ENCODE results near the gene S100PBP. TPM values are rescaled to one million over a fixed set of nuclear protein-coding genes. Genes with fewer than 3 reads are reported as not detected.
A peak's percentile ranks its signal among the peaks of the same experiment; 100 is the strongest.

Gene S100PBP
- total RNA-seq, 1 donor from 2014 or later, result 62.9 TPM

DNA sequence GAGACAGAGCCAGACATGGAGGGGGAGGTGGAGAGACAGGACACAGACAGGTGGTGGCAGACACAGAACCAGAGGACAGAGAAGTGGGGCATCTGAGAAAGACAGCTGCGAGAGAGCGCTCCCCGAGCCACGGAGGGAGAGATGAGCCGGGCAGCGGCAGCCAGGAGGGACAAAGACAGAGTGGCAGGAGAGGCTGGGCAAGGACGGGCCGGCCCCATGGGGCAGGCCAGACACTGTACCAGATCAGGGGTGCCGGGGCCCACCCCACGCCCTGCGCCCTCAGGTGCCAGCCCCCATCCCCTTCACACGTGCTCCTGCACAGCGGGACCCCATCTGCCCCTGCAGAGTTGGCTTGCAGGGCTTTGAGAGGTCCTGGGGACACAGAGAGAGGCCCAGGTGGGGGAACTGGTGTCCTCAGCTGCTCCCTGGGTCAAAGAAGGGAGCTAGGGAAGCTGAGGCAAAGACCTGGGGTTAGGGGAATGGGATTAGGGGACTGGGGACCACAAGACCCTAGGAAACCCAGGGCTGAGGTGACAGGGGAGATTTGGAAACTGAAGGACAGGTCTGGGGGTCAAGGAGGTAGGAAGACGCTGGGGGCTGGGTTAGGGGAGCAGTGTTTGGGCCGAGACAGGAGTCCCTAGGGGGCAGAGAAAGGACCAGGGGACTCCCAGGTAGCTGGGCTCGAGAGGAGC lies 52.6 kb downstream of the S100PBP start:
- no peak for DNase-seq (ENCODE audit: low read depth)

DNA sequence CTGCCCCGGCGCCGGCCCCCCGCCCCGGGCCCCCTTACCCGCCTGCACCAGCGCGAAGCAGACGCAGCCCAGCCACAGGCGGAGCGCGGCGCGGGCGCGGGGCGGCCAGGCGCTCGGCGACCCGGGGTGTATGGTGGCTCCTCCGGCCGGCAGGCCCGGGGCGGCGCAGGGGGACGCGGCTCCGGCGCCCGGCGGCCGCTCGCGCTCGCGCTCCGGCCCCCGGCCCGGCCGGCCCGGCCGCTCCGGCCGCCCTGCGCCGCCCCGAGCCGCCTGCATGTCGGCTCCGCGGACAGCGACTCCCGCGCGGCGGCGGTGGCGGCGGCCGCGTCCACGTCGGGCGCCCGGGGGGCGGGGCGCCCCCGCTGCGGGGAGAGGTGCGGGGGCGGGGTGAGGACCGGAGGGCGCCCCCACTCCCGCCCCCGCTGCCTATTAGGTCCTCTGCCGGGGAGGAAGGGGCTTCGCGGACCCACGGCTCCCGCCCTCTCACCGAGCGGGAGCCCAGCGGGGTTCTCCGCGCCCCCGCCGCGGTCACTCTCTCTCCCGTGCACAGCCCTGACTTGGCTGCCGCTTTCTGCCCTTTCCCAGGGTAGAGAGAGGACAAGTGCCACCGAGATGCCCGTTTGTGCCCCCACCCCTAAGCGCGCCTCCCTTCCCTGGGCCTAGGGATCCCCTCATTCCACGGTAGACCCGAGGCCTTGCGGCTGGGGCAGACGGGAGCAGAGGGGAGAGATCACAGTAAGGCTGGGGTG lies 53.3 kb downstream of the S100PBP start, which contains the start of gene FNDC5:
Gene FNDC5, minus strand, starts transcription at position 298 of the 749 bp plus-strand sequence.
- no peak for DNase-seq (ENCODE audit: low read depth)

DNA sequence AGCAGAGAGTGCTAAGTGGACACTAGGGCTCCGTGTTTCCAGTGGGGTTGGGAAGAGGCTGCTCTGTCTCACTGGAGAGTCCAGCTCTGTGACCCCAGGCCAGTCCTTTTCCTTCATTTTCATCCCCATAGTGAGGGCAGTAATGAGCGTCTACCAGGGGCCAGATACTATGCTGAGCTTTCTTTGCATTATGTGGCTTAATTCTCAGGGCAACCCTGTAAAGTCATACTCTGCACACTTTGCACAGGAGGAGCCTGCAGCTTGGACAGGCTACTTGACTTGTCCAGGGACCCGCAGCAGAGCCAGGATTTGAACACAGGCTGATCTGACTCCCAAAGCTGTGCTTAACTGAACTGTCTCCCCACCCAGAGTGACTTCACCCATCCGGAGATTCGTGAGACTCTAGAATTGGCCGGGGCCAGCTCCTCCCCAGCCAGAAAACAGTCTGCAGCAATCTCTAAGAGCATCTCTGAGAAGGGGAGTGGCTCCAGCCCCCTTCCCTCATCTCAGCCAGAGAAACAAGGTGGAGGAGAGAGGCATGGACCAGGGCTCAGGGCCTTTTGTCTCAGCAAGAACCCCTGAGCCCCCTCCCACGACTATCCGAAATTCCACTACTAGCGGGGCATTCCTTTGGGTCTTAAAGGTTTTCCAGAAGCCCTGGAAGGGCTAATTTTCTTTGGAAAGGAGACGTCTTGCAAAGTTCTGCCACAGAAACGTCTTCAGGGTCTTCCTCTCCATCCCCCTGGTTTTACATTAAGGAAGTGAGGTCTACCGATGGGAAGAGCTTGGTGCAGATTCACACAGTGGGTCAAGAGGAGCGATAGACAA lies 54.1 kb downstream of the S100PBP start:
- DNase-seq (ENCODE audit: low read depth), result no peak

DNA sequence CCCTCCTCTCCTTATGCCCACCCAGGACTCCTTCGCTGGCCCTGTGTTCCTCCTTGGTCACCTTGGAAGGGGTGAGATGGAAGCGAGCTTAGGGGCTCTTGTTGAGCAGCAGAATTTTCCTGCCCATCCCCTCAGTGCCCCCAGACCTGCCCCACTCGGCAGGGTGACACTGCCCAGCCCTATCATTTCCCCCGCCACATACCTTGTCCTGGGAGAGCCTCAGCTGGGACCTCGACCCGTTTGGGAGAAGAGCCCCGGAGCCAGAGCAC lies 54.7 kb downstream of the S100PBP start:
- no peak for DNase-seq (ENCODE audit: low read depth)

DNA sequence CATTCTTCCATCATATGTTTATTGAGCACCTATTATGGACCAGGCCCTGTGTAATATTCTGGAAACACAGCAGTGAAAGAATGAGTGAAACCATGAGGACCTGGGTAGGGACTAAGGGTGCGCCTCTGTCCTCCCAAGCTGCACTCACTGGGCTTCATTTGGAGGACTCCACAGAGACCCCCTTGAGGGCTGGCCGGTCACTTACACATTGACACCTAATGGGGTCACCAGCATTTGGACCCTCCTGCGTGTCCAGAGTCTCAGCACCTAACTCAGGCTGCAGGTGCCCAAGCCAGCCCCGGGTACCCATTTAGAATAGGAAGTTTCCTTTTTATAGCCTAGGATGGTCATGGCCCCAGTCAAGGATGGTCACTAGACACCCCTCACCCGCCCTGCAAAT lies 56.0 kb downstream of the S100PBP start:
- no peak for DNase-seq (ENCODE audit: low read depth)

DNA sequence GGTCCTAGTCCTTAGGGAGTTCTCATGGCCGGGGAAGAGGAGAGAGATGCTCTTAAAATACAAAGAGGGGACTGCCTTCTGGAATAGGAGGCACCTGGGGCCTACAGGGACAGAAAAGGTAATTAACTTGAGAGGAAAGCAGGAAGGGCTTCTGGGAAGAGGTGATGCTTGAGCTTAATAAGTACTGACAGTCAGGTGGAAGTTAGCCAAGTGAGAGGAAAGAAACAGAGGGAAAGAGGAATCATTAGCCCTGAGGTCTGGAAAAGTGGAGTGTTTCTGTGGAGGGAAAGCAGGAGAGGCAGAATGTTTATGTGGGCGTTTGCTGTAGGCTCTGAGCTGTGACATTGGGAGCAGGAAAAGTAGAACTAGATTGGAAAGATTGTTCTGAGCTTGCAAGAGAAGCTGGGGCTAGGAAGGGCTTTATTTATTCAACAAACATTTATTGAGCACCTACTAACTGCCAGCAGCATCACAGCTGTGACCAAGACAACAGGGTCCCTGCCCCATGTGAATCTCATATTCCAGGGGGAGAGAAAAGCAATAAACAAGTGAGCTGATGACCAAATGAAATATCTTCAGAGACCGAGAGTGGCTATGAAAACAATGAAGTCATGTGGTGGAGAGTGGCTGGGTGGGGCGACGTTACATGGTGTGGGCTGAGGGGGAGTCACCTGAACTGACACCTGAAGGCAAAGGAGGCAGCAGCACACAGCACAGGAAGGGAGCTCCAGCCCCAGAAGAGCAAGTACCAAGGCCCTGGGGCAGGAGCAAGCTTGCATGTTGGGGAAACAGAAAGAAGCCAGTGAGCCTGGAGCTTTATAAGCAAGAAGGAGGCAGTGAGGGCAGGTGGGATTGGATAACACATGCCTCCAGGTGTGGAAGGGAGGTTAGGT lies 57.7 kb downstream of the S100PBP start:
- no peak for DNase-seq (ENCODE audit: low read depth)

DNA sequence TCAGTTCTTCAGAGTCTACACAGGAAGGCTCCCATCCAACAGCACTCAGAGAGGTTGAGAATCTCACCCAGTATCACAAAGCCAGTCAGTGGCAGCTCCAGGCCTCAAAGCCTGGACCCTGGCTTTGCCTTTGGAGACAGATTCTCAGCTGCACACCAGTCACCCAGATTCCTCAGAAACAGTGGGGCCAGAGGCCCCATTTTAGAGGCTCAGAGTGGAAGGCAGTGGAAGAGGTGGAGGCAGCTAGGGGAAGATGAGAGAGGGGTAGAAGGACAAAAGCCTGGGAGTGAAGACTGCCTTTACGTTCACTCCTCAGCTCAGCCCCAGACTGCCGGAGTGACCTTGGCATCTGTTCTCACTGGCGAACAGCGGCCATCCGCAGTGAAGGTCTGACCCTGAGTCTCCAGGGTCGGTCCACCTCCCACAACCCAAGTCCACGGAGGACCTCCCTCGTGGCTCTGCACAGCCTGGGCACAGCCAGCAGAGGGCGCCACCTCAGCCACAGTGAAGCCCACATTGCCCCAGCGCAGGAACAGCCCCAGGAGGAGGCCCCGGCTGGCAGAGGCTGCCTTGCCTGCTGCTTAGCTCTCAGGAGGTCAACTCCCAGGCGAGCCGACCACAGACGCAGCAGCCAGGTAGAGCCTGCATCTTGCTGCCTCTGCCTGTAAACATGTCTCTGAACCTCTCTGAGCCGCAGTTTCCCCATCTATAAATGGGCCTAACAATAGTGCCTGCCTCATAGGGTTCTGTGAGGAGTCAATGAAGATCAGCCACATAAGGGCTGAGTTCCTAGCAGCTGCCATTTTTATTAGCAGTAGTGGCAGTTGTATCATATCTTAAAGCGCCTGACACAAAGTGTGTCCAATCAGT lies 59.1 kb downstream of the S100PBP start:
- peak; percentile 15 for DNase-seq (ENCODE audit: low read depth)

DNA sequence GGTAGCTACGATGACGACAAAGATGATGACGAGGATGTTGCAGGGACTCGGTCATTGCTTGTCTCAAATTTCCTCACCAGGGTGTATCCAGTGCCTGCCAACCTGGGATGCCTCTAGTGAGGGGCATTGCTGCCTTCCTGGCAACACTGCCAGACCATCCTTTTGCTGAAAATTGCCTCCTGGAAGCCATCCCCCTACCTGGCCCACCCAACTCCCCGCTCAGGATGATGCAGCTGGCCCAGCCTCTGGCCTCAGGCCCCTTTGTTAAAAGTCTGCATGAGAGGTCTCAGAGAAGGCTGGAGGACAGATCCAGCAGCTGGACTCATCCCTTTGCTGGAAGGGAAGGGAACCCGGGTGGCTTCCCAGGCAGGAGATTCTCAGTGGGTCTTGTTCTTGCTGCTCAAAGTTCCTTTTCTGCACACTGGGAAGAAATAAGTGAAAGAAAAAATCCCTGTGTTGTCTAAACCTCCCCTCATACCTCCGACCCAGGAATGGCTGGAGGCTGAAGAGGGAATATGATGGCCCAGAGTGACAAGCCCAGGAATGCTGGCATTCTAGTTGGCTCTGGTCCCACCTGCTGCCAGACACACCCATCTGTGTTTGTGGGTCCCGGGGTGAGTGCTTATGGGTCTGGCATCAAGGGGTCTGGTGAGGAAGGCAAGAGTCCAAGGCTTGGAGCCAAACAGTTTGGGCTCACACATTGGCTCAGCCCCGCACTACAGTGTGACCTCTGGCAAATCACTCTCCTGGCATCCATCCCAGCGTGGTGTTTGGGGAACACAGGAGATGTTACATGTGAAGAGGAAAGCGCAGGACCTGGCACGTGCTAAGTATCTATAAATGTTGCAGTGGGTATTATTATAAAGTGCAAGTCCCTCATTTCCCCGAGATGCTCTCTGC lies 60.0 kb downstream of the S100PBP start:
- DNase-seq (ENCODE audit: low read depth), result no peak

DNA sequence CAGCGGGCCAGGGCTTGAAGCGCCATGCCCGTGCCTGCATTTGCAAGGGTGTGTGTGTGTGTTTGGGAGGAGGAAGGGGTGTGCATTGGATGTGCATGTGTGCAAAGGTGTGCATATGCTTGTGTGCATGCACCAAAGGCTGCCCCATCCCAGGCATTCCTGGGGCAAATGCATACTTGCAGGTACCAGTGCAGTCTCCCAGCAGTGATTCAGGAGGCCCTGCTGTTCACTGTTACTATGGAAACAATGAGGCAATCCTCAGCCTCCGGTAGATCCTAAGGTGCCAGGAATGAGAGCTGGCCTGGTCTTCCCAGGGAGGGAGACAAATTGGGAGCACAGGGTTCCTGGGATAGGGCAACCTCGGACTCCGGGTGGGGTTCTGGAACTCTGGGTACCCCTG lies 60.7 kb downstream of the S100PBP start:
- peak; percentile 50 for DNase-seq (ENCODE audit: low read depth)

DNA sequence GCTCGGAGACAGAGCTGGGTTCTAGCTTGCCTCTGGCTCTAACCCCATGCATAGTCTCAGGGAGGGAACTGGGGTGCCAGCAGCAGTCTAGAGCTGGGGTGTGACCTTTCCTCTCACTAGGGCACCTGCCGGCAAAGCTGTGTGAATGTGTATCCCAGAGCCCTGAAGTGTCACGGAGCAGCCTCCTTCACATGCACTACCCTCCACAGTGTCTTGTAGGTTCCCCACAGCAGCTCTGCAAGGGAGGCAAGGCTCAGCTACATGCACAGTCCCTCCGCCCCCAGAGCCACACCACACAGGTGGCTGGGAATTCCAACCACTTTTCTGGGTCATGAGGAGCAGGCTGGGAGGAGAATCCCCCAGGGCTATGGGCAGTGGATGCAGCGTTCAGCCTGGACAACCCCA lies 61.2 kb downstream of the S100PBP start:
- no peak for DNase-seq (ENCODE audit: low read depth)

DNA sequence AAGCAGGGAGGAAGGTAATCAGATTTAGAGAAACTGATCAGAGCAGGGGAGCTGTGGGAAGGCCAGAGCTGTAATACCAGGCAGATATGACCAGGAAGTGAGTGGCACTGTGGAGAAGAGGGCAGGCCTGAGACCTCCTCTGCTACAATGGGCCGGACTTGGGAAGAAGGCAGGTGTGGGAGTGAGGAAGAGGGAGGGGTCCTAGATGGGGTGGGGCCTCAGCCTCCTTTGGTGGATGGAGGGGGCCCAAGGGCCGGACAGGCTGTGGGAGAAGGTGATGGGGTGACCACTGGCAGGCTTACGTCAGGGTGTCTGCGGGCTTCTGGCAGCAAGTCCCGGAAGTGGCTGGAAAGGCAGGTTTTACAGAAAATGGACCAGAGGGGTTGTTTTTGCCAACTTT lies 63.8 kb downstream of the S100PBP start:
- DNase-seq (ENCODE audit: low read depth), result no peak

DNA sequence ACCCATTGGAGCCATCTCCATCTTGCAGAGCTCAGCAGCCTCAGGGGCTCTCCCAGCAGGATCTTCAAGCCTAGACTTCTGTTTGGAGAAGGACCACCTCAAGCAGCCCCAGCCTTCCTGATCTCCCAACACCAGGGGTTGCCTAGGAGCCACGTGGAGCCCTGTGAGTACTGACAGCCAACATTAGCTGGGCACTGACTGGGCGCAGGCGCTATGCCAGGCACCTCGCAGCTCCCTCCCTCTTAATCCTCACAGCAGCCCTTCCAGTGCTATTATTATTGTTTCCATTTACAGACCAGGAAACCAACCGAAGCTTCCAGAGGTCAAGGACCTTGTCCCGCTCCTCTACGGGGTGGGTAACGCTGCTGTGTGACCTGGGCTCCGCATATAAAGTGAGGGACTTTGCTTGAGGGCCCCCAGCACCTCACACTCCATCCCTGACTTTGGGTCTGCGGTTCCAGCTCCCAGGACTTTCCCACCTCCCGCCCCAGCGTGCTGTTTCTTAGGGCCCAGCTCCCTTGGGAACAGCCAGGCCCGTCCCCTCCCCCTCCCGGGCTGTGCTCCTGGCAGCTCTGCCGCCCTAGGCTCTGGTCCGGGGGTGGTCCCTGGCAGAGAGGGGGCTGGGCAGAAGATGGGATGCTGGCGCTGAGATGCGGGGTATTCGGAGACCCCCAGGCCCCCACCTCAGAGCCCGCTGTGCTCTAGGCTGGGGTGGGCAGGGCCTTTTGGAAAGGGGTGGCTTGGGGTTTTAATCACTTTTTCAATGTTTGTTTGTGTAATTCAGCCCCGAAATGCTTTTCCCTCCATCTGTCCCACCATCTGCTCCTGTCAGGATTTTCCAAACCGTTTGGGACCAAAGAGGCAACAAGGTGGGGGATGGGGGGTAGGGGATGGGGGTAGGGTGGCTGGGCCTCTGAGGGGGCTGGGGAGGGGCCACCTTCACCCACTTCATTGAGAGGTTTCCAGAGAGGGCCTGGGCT lies 64.7 kb downstream of the S100PBP start:
- no peak for DNase-seq (ENCODE audit: low read depth)

DNA sequence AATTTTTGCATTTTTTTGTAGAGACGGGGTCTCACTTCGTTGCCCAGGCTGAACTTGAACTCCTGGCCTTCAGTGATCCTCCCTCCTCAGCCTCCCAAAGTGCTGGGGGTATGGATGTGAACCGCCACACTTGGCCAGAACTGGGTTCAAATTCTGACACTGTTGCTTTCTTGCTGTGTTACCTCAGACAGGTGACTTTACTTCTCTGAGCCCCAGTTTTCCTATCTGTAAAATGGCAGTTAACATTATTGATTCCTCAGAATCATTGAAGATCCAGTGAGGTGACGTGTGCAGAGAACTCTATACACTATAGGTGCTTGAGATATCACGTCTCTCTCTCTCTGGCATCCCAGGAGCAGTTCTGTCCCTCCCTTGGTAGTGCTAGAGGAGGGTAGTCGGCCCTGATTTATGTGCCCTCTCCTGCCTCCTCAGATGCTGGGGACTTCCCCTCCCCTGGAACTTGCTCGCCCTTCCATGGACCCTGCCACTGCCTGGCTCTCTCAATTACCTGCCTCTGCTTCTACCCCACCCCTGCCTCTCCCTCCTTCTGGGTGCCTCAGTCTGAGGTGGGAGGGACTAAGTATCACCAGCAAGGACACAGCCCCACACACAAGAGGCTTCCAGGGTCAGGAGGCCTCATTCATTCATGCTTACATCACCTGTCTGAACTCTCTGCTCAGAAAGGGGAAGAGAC lies 66.0 kb downstream of the S100PBP start:
- DNase-seq (ENCODE audit: low read depth), result no peak

DNA sequence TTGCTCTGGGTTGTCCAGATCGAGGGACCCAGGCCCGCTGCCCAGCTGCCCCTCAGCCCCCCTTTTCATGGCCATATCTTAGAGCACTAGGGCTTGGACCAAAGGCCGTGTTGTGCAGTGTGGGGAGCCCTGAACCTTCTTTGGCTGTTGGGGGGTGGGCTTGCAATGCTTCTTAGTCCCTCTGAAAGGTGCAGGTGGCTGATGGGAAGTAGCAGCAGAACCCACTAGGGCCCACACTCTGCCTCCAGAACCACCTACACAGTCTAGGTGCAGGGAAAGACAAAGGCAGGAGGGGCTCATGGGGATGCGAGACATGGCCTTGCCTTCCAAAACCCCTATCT lies 66.5 kb downstream of the S100PBP start:
- DNase-seq (ENCODE audit: low read depth), result no peak

DNA sequence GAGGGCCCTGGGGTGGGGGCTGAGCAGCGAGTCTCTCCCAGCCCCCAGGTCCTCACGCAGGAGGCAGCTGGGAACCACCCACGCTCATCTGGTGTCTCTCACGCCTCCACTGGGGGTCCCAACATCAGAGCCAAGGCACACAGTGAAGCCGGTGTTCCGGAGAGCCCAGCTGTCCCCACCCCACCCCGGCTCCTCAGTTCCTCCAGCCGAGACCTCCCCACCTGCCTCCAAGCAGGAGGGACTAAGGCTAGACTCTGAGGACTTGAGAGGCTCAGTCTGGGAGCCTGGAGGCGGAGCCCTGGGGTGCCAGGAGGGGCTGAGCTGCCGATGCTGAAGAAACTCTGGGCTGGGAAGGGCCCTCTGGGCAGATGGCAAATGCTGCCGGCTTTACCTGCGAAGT lies 67.3 kb downstream of the S100PBP start:
- DNase-seq (ENCODE audit: low read depth), result no peak

DNA sequence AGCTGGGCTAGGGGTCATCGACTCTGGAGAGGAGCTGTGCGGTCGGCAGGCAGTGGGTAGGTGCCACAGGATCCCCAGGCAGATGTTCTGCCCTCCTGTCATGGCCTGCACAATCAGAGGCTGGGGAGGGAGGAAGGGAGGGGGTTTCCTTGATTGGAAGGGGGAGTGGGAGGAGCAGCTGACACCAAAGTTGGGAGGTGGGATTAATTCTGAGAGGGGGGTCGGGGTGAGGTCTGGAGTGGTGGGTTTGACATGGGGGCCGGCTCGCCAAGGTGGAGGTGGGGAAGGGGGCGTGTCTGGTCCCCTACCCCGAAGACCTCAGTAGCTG lies 68.2 kb downstream of the S100PBP start:
- no peak for DNase-seq (ENCODE audit: low read depth)

DNA sequence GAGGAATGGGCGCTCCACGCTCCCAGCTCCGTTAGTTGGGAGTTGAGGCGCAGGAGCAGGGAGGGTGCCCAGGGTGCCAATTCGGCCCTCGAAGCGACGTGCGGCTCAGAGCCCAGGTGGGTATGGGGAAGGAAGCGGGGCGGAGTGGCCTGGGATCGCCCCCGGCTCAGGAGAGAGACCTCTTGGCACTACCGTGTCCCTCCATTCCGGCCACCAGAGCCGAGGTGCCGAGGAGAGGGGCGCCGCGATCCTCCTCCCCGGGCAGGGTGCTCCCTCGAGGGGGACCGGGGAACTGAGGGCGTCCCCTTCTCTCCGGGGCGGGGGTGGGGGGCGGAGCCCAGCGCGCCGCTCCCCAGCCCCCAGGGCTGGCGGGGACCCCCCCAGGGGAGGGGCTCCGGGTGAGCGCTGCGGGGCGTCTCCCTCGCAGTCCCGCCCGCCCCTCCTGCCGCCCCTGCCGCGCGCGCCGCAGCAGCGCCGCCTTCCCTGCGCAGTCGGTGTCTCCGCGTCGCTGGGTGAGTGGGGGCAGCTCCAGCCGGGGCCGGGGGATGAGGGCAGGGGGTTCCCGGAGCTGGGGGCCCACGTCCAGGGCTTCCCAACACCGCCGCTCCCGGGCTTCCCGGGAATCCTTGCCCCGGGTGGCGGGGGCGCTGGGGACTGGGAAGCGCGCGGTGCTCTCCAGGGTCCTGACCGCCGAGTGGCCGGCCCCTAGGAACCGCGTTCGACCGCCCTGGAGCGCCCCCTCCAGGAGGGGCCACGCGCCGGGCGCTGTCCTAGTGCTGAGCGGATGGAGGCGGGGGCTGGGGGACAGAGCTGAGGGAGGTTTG lies 68.8 kb downstream of the S100PBP start, which contains the start of gene HPCA:
Gene HPCA, plus strand, starts transcription at position 488 of the 824 bp plus-strand sequence. CDS start 2,408 bp downstream, outside the sequence.
- no peak for DNase-seq (ENCODE audit: low read depth)

Data from renal cortical epithelial cell (primary cell).